CD4-positive, alpha-beta T cell treated with Interleukin-4 for 1 hour (primary cell): ENCODE results near the gene IGSF21.
A peak's percentile ranks its signal among the peaks of the same experiment; 100 is the strongest.
"Not testable (repeated sequence)": the region's sequence is repeated elsewhere in the genome, so short reads cannot be mapped to it uniquely, and the experiment has no call there.

Source experiments
- DNase-seq, 2 donors: peaks; one replicate each; pipeline ENCODE4 v3.0.0-alpha.2; 2020 to 2022

IGSF21 gene

GRCh38 chr1:18147672-18148071 is 40.1 kb downstream of the IGSF21 start:
- DNase-seq = no peak

GRCh38 chr1:18148461-18148860 is 40.9 kb downstream of the IGSF21 start:
- no peak for DNase-seq

GRCh38 chr1:18149027-18149641 is 41.5 kb downstream of the IGSF21 start:
- no peak for DNase-seq

- DNase-seq = no peak
These were observed 44.0 kb downstream of the IGSF21 start for GRCh38 chr1:18151436-18152122.

GRCh38 chr1:18154430-18155194 is 47.0 kb downstream of the IGSF21 start:
- DNase-seq = no peak

GRCh38 chr1:18155881-18156385 is 48.3 kb downstream of the IGSF21 start:
- DNase-seq = no peak

- DNase-seq = no peak
These were observed 49.8 kb downstream of the IGSF21 start for GRCh38 chr1:18157352-18157751.

- no peak for DNase-seq
These were observed 50.4 kb downstream of the IGSF21 start for GRCh38 chr1:18157968-18158367.

- no peak for DNase-seq
These were observed 51.1 kb downstream of the IGSF21 start for GRCh38 chr1:18158714-18159113.

- DNase-seq = peak; percentile 13 to 47
These were observed 52.8 kb downstream of the IGSF21 start for GRCh38 chr1:18160290-18160942.

GRCh38 chr1:18161690-18162089 is 54.1 kb downstream of the IGSF21 start:
- DNase-seq = no peak

- DNase-seq = not testable (repeated sequence)
These were observed 58.0 kb downstream of the IGSF21 start for GRCh38 chr1:18165640-18166039.

GRCh38 chr1:18166341-18166740 is 58.7 kb downstream of the IGSF21 start:
- no peak for DNase-seq

GRCh38 chr1:18166929-18167328 is 59.3 kb downstream of the IGSF21 start:
- no peak for DNase-seq

GRCh38 chr1:18170444-18170843 is 62.8 kb downstream of the IGSF21 start:
- DNase-seq = no peak

GRCh38 chr1:18174037-18174436 is 66.4 kb downstream of the IGSF21 start:
- no peak for DNase-seq

- no peak for DNase-seq
These were observed 67.5 kb downstream of the IGSF21 start for GRCh38 chr1:18175051-18175450.

- DNase-seq = no peak
These were observed 68.2 kb downstream of the IGSF21 start for GRCh38 chr1:18175530-18176377.

GRCh38 chr1:18176619-18177018 is 69.0 kb downstream of the IGSF21 start:
- no peak for DNase-seq

- peak in 1 of 2 donors; percentile 3 for DNase-seq
These were observed 70.5 kb downstream of the IGSF21 start for GRCh38 chr1:18178111-18178510.

GRCh38 chr1:18179009-18179408 is 71.4 kb downstream of the IGSF21 start:
- no peak for DNase-seq
